Measurements from ENCODE around the gene SEMA5B.
A peak's percentile ranks its signal among the peaks of the same experiment; 100 is the strongest.

Gene SEMA5B

GRCh38 chr3:123026565-123027291, 835 bp downstream of the SEMA5B start:
- no peak for DNase-seq (ENCODE audit: low spot score)
- no peak for FAIRE-seq

DNA sequence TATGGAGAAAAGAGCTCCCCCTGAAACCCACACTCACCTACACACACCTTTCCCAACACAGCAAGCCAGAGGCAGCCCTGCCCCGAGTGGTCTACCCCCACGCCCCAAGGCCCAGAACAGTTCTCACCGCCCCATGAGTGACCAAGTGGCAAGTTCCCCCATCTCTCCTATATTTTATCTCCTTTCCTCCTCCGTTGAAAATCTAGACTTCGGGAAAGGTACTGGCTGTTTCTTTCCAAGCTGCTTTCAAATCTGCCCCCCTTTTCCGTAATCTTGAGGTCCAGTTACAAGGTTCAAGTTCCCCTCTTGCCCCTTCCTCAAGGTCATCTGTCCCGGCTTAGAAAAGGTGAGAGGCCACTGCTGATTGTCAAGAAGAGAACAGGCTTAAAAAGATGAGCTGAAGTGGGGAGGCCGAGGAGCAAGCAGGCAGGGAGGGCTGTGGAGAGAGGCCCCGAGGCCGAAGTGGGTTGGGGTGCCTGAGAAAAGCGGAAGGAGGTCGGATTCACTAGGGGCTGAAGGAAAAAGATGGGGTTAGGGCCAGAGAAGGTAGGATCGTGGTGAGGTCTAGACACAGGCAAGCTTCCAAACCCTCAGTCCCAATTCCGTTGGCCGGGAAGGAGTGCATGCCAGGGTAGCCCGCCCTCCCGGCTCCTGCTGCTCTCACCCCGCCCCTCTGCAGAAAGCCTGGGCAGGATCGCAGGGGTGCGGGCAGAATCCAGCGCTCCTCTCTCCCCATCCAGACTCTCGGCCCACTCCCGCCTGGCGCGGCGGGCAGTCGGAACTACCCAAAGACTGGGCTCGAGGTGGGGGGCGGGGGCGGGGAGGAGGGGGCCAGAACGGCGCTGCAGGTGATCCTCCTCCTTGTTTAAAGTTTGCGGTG, 1.7 kb downstream of the SEMA5B start:
- DNase-seq (ENCODE audit: low spot score) (no peak), FAIRE-seq (no peak)

GRCh38 chr3:123024056-123024455, 3.5 kb downstream of the SEMA5B start:
- DNase-seq (ENCODE audit: low spot score) (no peak), FAIRE-seq (no peak)

GRCh38 chr3:123021996-123022510, 5.5 kb downstream of the SEMA5B start:
- FAIRE-seq (no peak), DNase-seq (ENCODE audit: low spot score) (no peak)

DNA sequence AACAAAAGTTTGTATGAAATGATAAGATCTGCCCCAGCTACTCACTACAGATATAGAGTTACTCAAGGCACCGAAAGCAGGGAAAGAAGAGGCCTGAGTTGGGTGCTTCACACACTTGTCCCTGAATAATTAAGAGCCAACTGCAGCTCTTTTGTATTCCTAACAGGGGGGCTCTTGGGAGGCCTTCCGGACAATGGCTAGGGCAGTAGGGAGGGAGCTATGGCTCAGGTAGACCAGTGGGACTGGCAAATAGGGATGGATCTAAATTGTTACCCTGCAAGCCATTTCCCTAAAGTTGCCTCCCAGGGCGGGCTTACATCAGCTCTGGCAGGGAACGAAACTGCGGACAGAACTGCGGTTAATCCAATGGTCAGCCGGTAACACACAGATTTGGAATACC, 6.2 kb downstream of the SEMA5B start:
- DNase-seq (ENCODE audit: low spot score) (no peak), FAIRE-seq (no peak)

- no peak for FAIRE-seq
- DNase-seq (ENCODE audit: low spot score), result no peak
These were observed 6.9 kb downstream of the SEMA5B start for GRCh38 chr3:123020709-123021108.

- DNase-seq (ENCODE audit: low spot score), result no peak
- FAIRE-seq, result peak; percentile 62
These were observed 8.0 kb downstream of the SEMA5B start for GRCh38 chr3:123019591-123019990.

DNA sequence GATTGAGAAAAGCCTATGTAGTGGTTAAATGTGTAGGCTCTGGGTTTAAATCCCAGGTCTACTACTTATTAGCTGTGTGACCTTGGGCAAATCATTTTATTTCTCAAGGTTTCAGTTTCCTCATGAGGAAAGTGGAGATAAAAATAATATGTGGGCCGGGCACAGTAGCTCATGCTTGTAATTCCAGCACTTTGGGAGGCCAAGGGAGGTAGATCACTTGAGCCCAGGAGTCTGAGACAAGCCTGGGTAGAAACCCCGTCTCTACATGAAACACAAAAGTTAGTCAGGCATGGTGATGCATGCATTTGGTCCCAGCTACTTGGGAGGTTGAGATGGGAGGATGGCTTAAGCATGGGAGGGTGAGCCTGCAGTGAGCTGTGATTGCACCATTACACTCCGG, 8.4 kb downstream of the SEMA5B start:
- DNase-seq (ENCODE audit: low spot score) (no peak), FAIRE-seq (no peak)

- FAIRE-seq (no peak), DNase-seq (ENCODE audit: low spot score) (no peak)
These were observed 8.9 kb downstream of the SEMA5B start for GRCh38 chr3:123018683-123019082.

GRCh38 chr3:123015596-123015995, 12.0 kb downstream of the SEMA5B start:
- FAIRE-seq (no peak), DNase-seq (ENCODE audit: low spot score) (no peak)

GRCh38 chr3:123013876-123014275, 13.7 kb downstream of the SEMA5B start:
- DNase-seq (ENCODE audit: low spot score) (no peak), FAIRE-seq (no peak)

DNA sequence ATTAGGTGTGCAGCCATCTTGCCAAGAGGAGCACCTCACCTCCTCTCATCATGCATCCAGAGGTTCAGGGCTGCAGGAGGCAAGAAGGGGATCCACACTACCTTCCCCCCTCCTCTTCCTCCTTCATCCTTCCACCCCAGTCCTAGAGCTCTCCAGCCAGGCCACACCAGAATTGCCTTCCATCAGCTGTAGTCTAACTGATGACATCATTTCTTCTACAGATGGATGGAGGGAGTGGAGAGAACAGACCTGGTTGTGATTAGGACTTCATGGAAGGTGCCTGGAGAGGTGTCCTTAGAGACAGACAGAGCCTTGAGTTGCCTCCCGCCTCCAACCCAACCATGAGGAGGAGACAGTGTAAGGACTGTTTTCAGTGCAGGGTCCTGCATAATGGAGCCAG, 14.9 kb downstream of the SEMA5B start:
- DNase-seq (ENCODE audit: low spot score) (no peak), FAIRE-seq (peak; percentile 20)

DNA sequence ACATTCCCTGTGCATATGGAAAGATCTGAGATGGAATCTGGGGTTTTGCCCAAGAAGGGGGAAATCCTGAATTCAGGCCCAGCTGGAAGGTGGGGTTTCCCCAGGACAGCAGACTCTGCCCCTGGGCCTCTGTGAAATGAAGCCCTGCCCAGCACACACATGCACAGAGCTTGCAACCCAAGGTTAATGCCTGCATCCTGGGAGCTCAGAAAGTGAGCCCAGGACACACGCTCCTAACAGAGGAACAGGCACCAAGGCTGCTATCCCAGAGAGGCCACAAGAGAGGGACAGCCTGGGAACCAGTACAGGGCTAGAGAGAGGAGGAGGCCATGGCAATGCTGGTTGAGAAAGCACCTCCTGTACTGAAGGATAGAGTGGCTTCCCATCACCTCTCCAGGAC, 16.1 kb downstream of the SEMA5B start:
- DNase-seq (ENCODE audit: low spot score) (no peak), FAIRE-seq (no peak)

DNA sequence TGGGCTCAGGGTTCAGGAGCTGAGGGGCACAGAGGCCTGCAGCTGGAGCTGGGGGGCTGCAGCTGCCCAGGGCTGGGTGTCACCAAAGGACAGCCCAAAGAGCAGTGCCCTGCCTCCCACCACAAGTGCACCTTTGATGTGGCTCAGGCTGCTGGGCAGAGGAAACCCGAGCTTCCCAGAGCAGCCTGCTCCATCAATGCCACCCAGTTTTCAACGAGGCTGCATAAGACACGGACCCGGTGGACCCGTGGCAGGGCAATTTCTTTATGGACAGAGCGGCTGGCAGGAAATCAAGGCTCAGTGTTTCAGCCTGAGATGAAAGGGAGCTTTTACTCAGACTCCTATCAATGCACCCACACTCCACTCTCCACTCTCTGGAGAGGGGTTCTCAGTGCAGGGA, 18.7 kb downstream of the SEMA5B start:
- DNase-seq (ENCODE audit: low spot score) (no peak), FAIRE-seq (no peak)

DNA sequence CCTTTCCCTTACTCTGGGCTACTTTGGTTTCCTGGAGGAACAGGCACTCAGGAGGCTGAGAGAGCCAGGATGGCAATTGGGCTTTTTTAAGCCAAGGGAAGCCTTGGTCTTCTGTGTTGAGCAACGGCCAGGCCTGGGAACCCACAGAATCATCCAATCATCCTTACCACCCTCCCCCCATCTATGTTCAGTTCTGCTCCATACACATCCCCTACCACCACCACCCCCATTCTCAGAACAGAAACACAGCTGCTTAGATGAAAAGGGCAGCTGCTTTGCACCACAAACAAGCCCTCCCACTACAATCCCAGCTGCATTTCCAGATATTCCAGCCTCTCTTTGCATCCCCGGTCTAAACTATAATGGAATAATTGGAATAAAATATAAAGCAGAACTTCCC, 21.0 kb downstream of the SEMA5B start:
- FAIRE-seq (no peak), DNase-seq (ENCODE audit: low spot score) (no peak)

DNA sequence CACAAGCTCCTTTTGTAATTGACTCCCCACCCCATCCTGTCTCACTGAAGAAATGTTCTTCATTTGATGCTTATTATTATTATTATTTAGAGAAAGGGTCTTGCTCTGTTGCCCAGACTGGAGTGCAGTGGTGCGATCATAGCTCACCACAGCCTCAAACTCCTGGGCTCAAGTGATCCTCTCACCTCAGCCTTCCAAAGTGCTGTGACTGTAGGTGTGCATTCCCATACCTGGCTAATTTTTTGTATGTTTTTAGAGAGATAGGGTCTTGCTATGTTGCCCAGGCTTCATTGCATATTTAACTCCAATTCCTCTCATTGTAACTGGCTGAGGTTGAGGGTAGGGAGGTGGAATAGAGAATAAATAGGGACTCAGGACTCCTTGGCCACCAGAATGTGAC, 22.3 kb downstream of the SEMA5B start:
- no peak for FAIRE-seq

GRCh38 chr3:123004201-123004918, 23.2 kb downstream of the SEMA5B start:
- FAIRE-seq (no peak), DNase-seq (ENCODE audit: low spot score) (no peak)

More for the DNA sequence above, 22.3 kb downstream of the SEMA5B start:
- DNase-seq (ENCODE audit: low spot score), result no peak

- FAIRE-seq (no peak), DNase-seq (ENCODE audit: low spot score) (no peak)
These were observed 24.6 kb downstream of the SEMA5B start for GRCh38 chr3:123002749-123003497.

- FAIRE-seq (no peak), DNase-seq (ENCODE audit: low spot score) (no peak)
These were observed 25.3 kb downstream of the SEMA5B start for GRCh38 chr3:123002100-123002748.

- FAIRE-seq, result no peak
These were observed 28.7 kb downstream of the SEMA5B start for GRCh38 chr3:122998856-122999255.

GRCh38 chr3:122998206-122998605, 29.4 kb downstream of the SEMA5B start:
- no peak for FAIRE-seq

More at GRCh38 chr3:122998856-122999255, 28.7 kb downstream of the SEMA5B start:
- no peak for DNase-seq (ENCODE audit: low spot score)

More at GRCh38 chr3:122998206-122998605, 29.4 kb downstream of the SEMA5B start:
- no peak for DNase-seq (ENCODE audit: low spot score)
